Stomach (tissue), 9 donors: ENCODE measurements around the gene UNC5B. TPM values are rescaled to one million over a fixed set of nuclear protein-coding genes. Genes with fewer than 3 reads are reported as not detected.

Source experiments
- DNase-seq, 2 donors: peaks; one replicate each; pipeline versions ENCODE4 v3.0.0 to v3.0.0-alpha.2; 2013 to 2019
- H3K27ac ChIP-seq, 5 donors: fragments of 200-600 bp in 4 of 5; sonication (generic) in 4 of 5; one replicate each; pipeline ENCODE4 v1.5.1; 2013 to 2019; ENCODE audit warnings: mild to moderate bottlenecking in 1 of 5, moderate library complexity in 1 of 5
- H3K27me3 ChIP-seq, 3 donors: fragments of 200-600 bp; sonication (generic); one replicate each; pipeline ENCODE4 v1.5.1; 2017 to 2019; ENCODE audit warnings: mixed run types in 1 of 3
- H3K36me3 ChIP-seq, 4 donors: fragments of 200-600 bp; sonication (generic); 1 replicate in 3 of 4; 2 replicates in 1 of 4; pipeline ENCODE4 v1.5.1; 2016 to 2019
- H3K4me1 ChIP-seq, 4 donors: fragments of 200-600 bp; sonication (generic); one replicate each; pipeline ENCODE4 v1.5.1; 2016 to 2019
- H3K4me3 ChIP-seq, 4 donors: fragments of 200-600 bp; sonication (generic) in 3 of 4; one replicate each; pipeline ENCODE4 v1.5.1; 2016 to 2019; ENCODE audit warnings: mild to moderate bottlenecking in 1 of 4
- H3K9me3 ChIP-seq, 4 donors: fragments of 200-600 bp; sonication (generic); one replicate each; pipeline ENCODE4 v1.5.1; 2016 to 2019
- CTCF ChIP-seq, 7 experiments: fragments of 450-650 bp in 4 of 7; fragments of 200-600 bp in 3 of 7; sonication (generic) in 3 of 7; IDR thresholded peaks; one replicate each; pipeline ENCODE4 v1.5.1; 2016 to 2019; ENCODE audit warnings: antibody characterized with exemption in 7 of 7, control low read depth in 2 of 7, mild to moderate bottlenecking in 1 of 7
- EP300 ChIP-seq: sonication (generic); formaldehyde crosslinking; IDR thresholded peaks from one replicate; pipeline ENCODE4 v1.6.1; 2017; ENCODE audit warnings: antibody characterized with exemption
- POLR2A ChIP-seq, 4 donors: fragments of 450-650 bp; IDR thresholded peaks; one replicate each; pipeline ENCODE4 v1.6.1; 2016; ENCODE audit warnings: antibody characterized with exemption in 4 of 4, control low read depth in 2 of 4, mild to moderate bottlenecking in 1 of 4, moderate library complexity in 1 of 4
- POLR2AphosphoS5 ChIP-seq, 3 donors: sonication (generic); formaldehyde crosslinking; IDR thresholded peaks; one replicate each; pipeline ENCODE4 v1.6.1; 2016; ENCODE audit warnings: antibody characterized with exemption in 3 of 3
- WGBS, 5 donors: extraction: QIAGEN DNeasy Blood & Tissue Kit in 3 of 5; methylation state at CpG; one replicate each; pipeline versions ENCODE4 v1.1.5 to v1.1.7; 2013 to 2018; 5-methylcytosine and 5-hydroxymethylcytosine counted together
- intact Hi-C: fragments of 100-400 bp; cut with DNase I; formaldehyde crosslinking; loops from one replicate; pipeline ENCODE4 v1.15.1; 2023; ENCODE audit warnings: low total_unique reads
- polyA plus RNA-seq, 3 donors: library from polyadenylated mRNA; stranded (reverse); fragments of 200-250 nt; gene quantifications; one replicate each; pipeline ENCODE4 v1.2.3, GENCODE V29; 2013
- total RNA-seq, 5 donors: library from RNA; depleted of rRNA; stranded (reverse); fragments of >200 nt; gene quantifications; one replicate each; pipeline versions ENCODE4 v1.1.0 to v1.2.3, GENCODE V29; 2014 to 2016
- donor health status: healthy with polysubstance abuse.
- donor health status: Bipolar disorder and iron deficiency.
- donor health status: healthy.

Gene UNC5B
- total and polyA plus RNA-seq, 8 donors: 1.4 to 42.9 (median 5.7) TPM

- intact Hi-C loops: no loop called here
- peak overlapping the region; percentile 62 to 79 (median 71) for H3K27ac ChIP-seq
- peaks cover 33 to 50% (median 39%) of the 10 kb centered on the region in 4 donors for H3K4me1 ChIP-seq
- WGBS, 5 donors: 25 to 39% (median 33%) methylated on average over 12 to 17 of the region's 17 CpGs
- DNase-seq: peak; percentile 74 to 85
- H3K4me3 ChIP-seq: no peak overlapping the region
- no peaks in the 10 kb centered on the region for H3K36me3 ChIP-seq
- no peaks in the 10 kb centered on the region for H3K27me3 ChIP-seq
- H3K9me3 ChIP-seq: no peaks in the 10 kb centered on the region
- TF ChIP-seq EP300: no peak
- TF ChIP-seq POLR2AphosphoS5 (IDR thresholded peaks at IDR 0.05): peak in 2 of 3 donors; percentile 59
- TF ChIP-seq POLR2A (IDR thresholded peaks at IDR 0.05): no peak
- TF ChIP-seq CTCF (IDR thresholded peaks at IDR 0.05): no peak
These were observed 43.7 kb downstream of the UNC5B start for GRCh38 chr10:71255808-71256660.

- DNase-seq: no peak
- TF ChIP-seq POLR2A (IDR thresholded peaks at IDR 0.05) (no peak), EP300 (no peak), POLR2AphosphoS5 (IDR thresholded peaks at IDR 0.05) (no peak), CTCF (IDR thresholded peaks at IDR 0.05) (no peak)
- WGBS, 5 donors: 76 to 87% (median 79%) methylated on average over 8 of the region's 8 CpGs
- Histone ChIP-seq H3K36me3 (no peaks in the 10 kb centered on the region), H3K9me3 (no peaks in the 10 kb centered on the region), H3K4me3 (no peak overlapping the region), H3K27me3 (no peaks in the 10 kb centered on the region), H3K27ac (peak overlapping the region; percentile 62 to 79 (median 71)), H3K4me1 (peaks cover 33 to 51% (median 43%) of the 10 kb centered on the region in 4 donors)
- intact Hi-C loops: no loop called here
These were observed 44.4 kb downstream of the UNC5B start for GRCh38 chr10:71256661-71257318.

- intact Hi-C loops: no loop called here
- Histone ChIP-seq H3K27ac (peak overlapping the region in 2 of 5 donors; percentile 72 to 79), H3K9me3 (no peaks in the 10 kb centered on the region), H3K27me3 (no peaks in the 10 kb centered on the region), H3K4me1 (peaks cover 33 to 51% (median 44%) of the 10 kb centered on the region in 4 donors), H3K36me3 (no peaks in the 10 kb centered on the region), H3K4me3 (no peak overlapping the region)
- no peak for DNase-seq
- TF ChIP-seq POLR2AphosphoS5 (IDR thresholded peaks at IDR 0.05) (no peak), EP300 (no peak), POLR2A (IDR thresholded peaks at IDR 0.05) (no peak)
- WGBS, 5 donors: 71 to 78% (median 72%) methylated on average over 10 to 11 of the region's 11 CpGs
These were observed 45.1 kb downstream of the UNC5B start for GRCh38 chr10:71257319-71257997.

- intact Hi-C loops: no loop called here
- TF ChIP-seq POLR2AphosphoS5 (IDR thresholded peaks at IDR 0.05) (no peak), POLR2A (IDR thresholded peaks at IDR 0.05) (no peak), EP300 (no peak), CTCF (IDR thresholded peaks at IDR 0.05) (no peak)
- H3K36me3 ChIP-seq: no peaks in the 10 kb centered on the region
- peaks cover 33 to 51% (median 44%) of the 10 kb centered on the region in 4 donors for H3K4me1 ChIP-seq
- H3K27me3 ChIP-seq: no peaks in the 10 kb centered on the region
- no peak overlapping the region for H3K27ac ChIP-seq
- 95 to 99% (median 97%) methylated on average over 4 of the region's 4 CpGs for WGBS, 5 donors
- no peaks in the 10 kb centered on the region for H3K9me3 ChIP-seq
- DNase-seq: no peak
- no peak overlapping the region for H3K4me3 ChIP-seq
These were observed 45.7 kb downstream of the UNC5B start for GRCh38 chr10:71258046-71258445.
